Vagina (tissue), 2 donors: ENCODE results near the gene TMEFF1. TPM values are rescaled to one million over a fixed set of nuclear protein-coding genes. Genes with fewer than 3 reads are reported as not detected.
"Not testable (repeated sequence)": the region's sequence is repeated elsewhere in the genome, so short reads cannot be mapped to it uniquely, and the experiment has no call there.

Source experiments
- DNase-seq, 2 donors: peaks; one replicate each; pipeline ENCODE4 v3.0.0-alpha.2; 2017; ENCODE audit errors: extremely low spot score in 2 of 2
- H3K27ac ChIP-seq: fragments of 200-600 bp; sonication (generic); one replicate; pipeline ENCODE4 v1.5.1; 2019
- H3K27me3 ChIP-seq: fragments of 200-600 bp; sonication (generic); one replicate; pipeline ENCODE4 v1.5.1; 2019
- H3K36me3 ChIP-seq, 2 donors: fragments of 200-600 bp; sonication (generic); one replicate each; pipeline ENCODE4 v1.5.1; 2017 to 2019
- H3K4me1 ChIP-seq: fragments of 200-600 bp; sonication (generic); one replicate; pipeline ENCODE4 v1.5.1; 2019
- H3K4me3 ChIP-seq, 2 donors: fragments of 200-600 bp; sonication (generic); 1 replicate in 1 of 2; 2 replicates in 1 of 2; pipeline ENCODE4 v1.5.1; 2016 to 2019
- H3K9me3 ChIP-seq: fragments of 200-600 bp; sonication (generic); one replicate; pipeline ENCODE4 v1.5.1; 2019
- CTCF ChIP-seq, 3 experiments: fragments of 450-650 bp in 2 of 3; fragments of 200-600 bp in 1 of 3; sonication (generic) in 1 of 3; IDR thresholded peaks; one replicate each; pipeline ENCODE4 v1.5.1; 2017 to 2019; ENCODE audit warnings: antibody characterized with exemption in 3 of 3, mild to moderate bottlenecking in 2 of 3, moderate library complexity in 2 of 3
- POLR2A ChIP-seq, 2 donors: fragments of 450-650 bp; IDR thresholded peaks; one replicate each; pipeline ENCODE4 v1.6.1; 2017; ENCODE audit warnings: antibody characterized with exemption in 2 of 2, mild to moderate bottlenecking in 2 of 2, moderate library complexity in 2 of 2
- POLR2AphosphoS5 ChIP-seq, 2 donors: sonication (generic); formaldehyde crosslinking; IDR thresholded peaks; one replicate each; pipeline ENCODE4 v1.9.0; 2017; ENCODE audit warnings: antibody characterized with exemption in 2 of 2, mild to moderate bottlenecking in 2 of 2, low read depth in 1 of 2; ENCODE audit not compliant: insufficient read depth in 1 of 2
- intact Hi-C: fragments of 100-400 bp; cut with DNase I; formaldehyde crosslinking; loops from one replicate; pipeline ENCODE4 v1.15.1; 2023
- total RNA-seq: library from RNA; depleted of rRNA; stranded (reverse); fragments of >200 nt; gene quantifications from one replicate; pipeline ENCODE4 v1.2.3, GENCODE V29; 2016

Gene TMEFF1
- total RNA-seq, 1 donor from 2014 or later: not detected

- H3K9me3 ChIP-seq: no peaks in the 10 kb centered on the region
- intact Hi-C loops: no loop called here
- TF ChIP-seq CTCF (IDR thresholded peaks at IDR 0.05) (no peak), POLR2A (IDR thresholded peaks at IDR 0.05) (no peak), POLR2AphosphoS5 (IDR thresholded peaks at IDR 0.05; ENCODE audit: insufficient read depth in 1 of 2, low read depth in 1 of 2) (no peak)
Observed at GRCh38 chr9:100499460-100499859, 26.5 kb downstream of the TMEFF1 start.

GRCh38 chr9:100499866-100500265, 26.9 kb downstream of the TMEFF1 start:
- intact Hi-C loops: no loop called here
- Histone ChIP-seq H3K27me3 (no peaks in the 10 kb centered on the region), H3K36me3 (no peaks in the 10 kb centered on the region), H3K4me1 (no peaks in the 10 kb centered on the region), H3K27ac (no peak overlapping the region), H3K4me3 (no peak overlapping the region), H3K9me3 (no peaks in the 10 kb centered on the region)
- no peak for DNase-seq
- TF ChIP-seq CTCF (IDR thresholded peaks at IDR 0.05) (no peak), POLR2AphosphoS5 (IDR thresholded peaks at IDR 0.05; ENCODE audit: insufficient read depth in 1 of 2, low read depth in 1 of 2) (no peak), POLR2A (IDR thresholded peaks at IDR 0.05) (no peak)

More at GRCh38 chr9:100499460-100499859, 26.5 kb downstream of the TMEFF1 start:
- Histone ChIP-seq H3K4me1 (no peaks in the 10 kb centered on the region), H3K27ac (no peak overlapping the region), H3K36me3 (no peaks in the 10 kb centered on the region), H3K4me3 (no peak overlapping the region), H3K27me3 (no peaks in the 10 kb centered on the region)
- DNase-seq: no peak

GRCh38 chr9:100505564-100506159, 32.7 kb downstream of the TMEFF1 start:
- no peaks in the 10 kb centered on the region for H3K9me3 ChIP-seq
- H3K4me3 ChIP-seq: no peak overlapping the region
- no peaks in the 10 kb centered on the region for H3K27me3 ChIP-seq
- no peak for DNase-seq
- H3K36me3 ChIP-seq: no peaks in the 10 kb centered on the region
- TF ChIP-seq POLR2A (IDR thresholded peaks at IDR 0.05) (no peak), POLR2AphosphoS5 (IDR thresholded peaks at IDR 0.05; ENCODE audit: insufficient read depth in 1 of 2, low read depth in 1 of 2) (no peak), CTCF (IDR thresholded peaks at IDR 0.05) (no peak)
- no peak overlapping the region for H3K27ac ChIP-seq
- H3K4me1 ChIP-seq: no peaks in the 10 kb centered on the region
- intact Hi-C loops: no loop called here

GRCh38 chr9:100507350-100507749, 34.4 kb downstream of the TMEFF1 start:
- H3K27ac ChIP-seq, H3K36me3 ChIP-seq, H3K27me3 ChIP-seq, H3K4me3 ChIP-seq, H3K9me3 ChIP-seq, intact Hi-C loops, DNase-seq, H3K4me1 ChIP-seq: not testable (repeated sequence)

GRCh38 chr9:100511205-100511604, 38.3 kb downstream of the TMEFF1 start:
- TF ChIP-seq POLR2A (IDR thresholded peaks at IDR 0.05) (no peak), CTCF (IDR thresholded peaks at IDR 0.05) (no peak), POLR2AphosphoS5 (IDR thresholded peaks at IDR 0.05; ENCODE audit: insufficient read depth in 1 of 2, low read depth in 1 of 2) (no peak)
- no peaks in the 10 kb centered on the region for H3K27me3 ChIP-seq
- intact Hi-C loops: no loop called here
- DNase-seq: no peak
- no peak overlapping the region for H3K27ac ChIP-seq
- H3K4me1 ChIP-seq: no peaks in the 10 kb centered on the region
- no peaks in the 10 kb centered on the region for H3K9me3 ChIP-seq
- H3K36me3 ChIP-seq: no peaks in the 10 kb centered on the region
- H3K4me3 ChIP-seq: no peak overlapping the region
